HG03159 (cell line): Measurements from ENCODE around the gene GPR139.

ENCODE experiments used
- ATAC-seq: cut with Tn5 transposase; IDR thresholded peaks from one replicate; pipeline ENCODE4 v1.9.1; 2021; ENCODE audit warnings: mild to moderate bottlenecking, moderate library complexity; ENCODE audit not compliant: unreplicated experiment

GPR139 gene

DNA sequence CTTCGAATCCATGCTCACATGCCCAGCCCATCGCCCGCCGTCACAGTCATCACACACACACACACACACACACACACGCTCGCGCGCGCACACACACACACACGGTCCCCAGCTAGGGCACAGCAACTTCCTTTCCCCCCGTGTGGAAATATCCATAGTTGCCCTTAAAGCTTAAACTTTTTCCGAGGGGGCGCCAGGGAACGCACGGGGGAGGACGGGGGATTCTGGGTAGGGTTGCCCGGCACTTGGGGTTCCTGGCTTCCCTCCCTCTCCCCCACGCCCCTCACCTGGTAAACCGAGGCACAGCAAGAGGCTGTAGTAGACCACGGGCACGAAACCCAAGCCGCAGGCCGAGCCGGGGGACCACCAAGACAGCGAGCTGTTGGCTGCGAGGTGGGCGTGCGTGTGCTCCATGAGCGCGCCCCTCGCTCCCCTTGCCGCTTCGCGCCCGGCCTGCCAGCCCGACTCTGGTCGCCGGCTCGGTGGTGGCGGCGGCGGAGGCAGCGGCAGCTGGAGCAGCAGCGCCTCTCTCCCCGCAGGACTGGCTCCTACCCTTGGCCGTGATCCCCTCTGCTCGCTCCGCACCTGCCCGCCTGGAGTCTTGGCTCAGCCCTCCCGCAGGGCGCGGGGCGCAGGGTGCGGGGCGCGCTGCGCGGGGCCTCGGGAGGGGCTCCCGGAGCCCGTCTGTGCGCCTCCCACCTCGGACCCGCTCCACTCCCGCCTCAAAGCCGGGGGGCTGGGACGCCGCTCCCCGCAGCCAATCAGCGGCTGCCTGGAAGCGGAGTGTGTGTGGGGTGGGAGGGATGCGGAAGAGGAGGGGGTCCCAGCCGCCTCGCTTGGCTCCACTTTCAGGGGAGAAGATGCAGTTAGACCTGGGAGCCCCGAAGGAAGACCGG is at the start of gene GPR139:
Gene GPR139 (minus strand): TSS at position 688 of the 896 bp plus-strand sequence. CDS start 274 bp downstream, at position 414.
- ATAC-seq = no peak

DNA sequence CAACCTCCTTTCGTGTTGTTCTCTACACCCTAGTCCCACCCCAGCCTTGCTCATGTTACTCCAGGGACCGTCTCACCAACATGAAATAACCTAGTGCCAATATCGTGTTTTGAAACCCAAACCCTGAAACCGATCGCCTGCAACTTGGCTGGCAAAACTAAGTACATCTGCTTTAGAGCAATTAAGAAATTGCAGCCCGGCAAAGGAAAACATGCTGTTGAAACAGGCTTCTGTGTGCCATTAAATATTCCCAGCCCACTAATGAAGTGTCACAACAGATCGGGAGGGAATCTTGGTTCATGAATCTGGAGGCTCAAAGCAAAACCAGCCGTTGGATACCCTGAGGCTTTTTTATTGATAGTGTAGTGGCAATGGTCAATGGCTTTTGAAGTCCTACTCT is 48.3 kb upstream of the GPR139 start:
- no peak for ATAC-seq

DNA sequence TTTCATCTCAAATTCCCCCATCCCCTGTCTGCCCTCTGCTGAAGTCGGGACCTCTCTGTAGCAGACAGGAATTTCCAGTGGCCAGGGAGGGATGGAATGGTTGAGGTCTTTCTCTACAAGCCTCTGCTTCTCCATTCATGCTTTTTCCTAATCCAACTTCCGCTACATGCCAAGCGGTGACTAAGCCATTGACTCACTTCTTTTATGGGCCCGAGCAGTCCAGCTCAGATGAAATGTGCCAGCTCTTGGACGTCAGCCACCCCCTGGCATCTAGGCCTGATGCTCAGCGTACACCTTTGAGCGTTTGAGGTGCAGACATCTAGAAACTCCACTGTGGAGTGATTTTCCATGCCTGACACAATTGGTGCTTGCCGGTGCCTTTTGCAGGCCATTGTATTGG is 40.7 kb upstream of the GPR139 start:
- ATAC-seq = no peak

GRCh38 chr16:20111143-20111542 is 37.5 kb upstream of the GPR139 start:
- ATAC-seq = no peak

- no peak for ATAC-seq
Measured at GRCh38 chr16:20107083-20107482, 33.4 kb upstream of the GPR139 start.

DNA sequence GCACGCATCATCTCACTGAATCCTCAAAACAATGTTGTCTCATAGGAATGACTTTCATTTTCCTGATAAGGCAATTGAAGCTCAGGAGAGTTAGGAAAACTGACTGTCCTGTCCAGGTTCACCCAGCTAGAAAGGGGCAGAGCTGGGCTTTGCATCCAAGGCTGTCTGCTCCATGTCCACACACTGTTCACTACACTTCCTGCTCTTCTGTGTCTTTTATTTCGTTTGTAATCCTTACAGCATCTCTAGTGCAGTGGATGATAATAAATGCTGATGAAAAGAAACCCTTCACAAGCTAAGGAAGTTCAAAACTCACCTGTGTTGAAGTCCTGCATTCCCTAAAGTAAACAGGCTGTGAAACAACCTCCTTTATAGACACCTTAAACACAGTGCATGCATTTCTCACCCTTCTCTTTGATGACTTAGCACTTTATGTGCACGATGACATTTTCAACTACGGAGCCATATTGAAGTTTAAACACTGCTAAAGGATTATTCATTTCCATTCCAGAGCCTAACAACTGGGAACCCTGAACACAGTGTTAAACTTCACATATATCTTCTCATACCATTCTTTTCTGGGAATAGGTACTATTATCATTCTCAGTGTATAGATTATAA is 31.0 kb upstream of the GPR139 start:
- no peak for ATAC-seq

GRCh38 chr16:20102521-20102920 is 28.8 kb upstream of the GPR139 start:
- no peak for ATAC-seq

- no peak for ATAC-seq
Measured at GRCh38 chr16:20102021-20102420, 28.3 kb upstream of the GPR139 start.

GRCh38 chr16:20099375-20099774 is 25.7 kb upstream of the GPR139 start:
- no peak for ATAC-seq

GRCh38 chr16:20094157-20094556 is 20.5 kb upstream of the GPR139 start:
- ATAC-seq = no peak

- ATAC-seq = no peak
Measured at GRCh38 chr16:20089246-20089965, 15.7 kb upstream of the GPR139 start.

DNA sequence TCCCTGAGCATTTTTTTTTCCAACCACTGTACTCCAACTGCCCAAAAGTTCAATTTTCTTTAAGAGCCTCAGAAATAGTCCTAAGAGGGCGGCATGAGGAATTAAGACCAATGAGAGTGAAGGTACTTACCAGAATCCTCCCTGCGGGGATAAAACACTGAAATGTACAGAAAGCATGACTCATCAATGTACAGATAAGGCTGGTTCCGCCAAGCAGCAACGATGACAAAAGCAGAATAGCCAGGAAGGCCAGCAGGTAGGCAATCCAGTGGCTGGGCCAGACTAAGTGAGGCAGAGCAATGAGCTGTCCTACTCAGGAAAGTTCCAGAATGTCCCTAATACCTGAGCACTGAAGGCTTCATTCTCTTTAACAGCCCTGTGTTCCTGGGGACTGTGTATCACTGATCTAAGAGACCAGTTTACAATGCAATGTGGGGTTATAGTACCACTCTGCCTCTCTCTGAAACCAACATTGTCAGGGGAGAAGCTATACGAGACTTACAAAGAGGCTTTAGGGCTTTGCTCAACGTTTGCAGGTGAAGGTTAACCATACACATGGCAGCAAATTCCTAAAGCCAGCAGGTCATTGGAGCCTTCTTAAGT is 11.0 kb upstream of the GPR139 start:
- no peak for ATAC-seq

DNA sequence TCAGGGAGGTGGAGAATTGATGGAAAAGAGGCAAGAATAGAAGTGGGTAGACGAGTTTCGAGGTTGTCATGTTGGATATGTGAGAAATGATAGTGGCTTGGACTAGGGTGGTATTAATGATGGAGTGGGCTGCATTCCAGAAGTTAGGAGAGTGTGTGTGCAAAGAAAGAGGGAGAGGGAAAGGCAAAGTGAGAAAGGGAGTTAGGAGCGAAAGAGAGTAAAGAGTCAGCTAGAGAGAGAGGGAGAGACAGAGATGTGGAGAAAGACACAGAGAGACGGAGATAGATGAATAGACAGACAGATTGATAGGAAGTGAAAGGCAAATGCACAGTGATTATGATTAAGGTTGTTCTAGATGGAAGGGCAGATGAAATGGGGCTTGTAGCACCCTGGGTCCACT is 5.4 kb upstream of the GPR139 start:
- no peak for ATAC-seq

DNA sequence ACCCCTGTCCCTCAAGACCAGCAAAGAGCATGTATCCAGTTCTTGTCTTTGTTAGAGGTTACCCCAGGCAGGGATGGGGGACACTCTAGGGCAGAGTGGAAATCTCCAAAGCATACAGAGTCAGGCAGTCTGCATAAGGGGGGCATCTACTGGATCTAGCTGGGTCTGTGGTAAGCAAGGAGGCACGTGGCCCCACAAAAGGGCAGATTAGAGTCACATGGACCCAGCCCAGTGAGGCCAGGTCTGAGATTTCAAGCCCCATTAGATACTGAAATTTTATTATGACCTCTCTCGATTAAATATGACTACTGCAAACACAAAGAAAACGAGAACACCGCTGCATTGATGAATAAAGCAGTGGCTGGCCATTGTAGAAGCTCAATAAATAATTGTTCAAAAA is 1.6 kb upstream of the GPR139 start:
- no peak for ATAC-seq

GRCh38 chr16:20074099-20074991 is 655 bp upstream of the GPR139 start:
- no peak for ATAC-seq

- no peak for ATAC-seq
Measured at GRCh38 chr16:20072874-20073202, 852 bp downstream of the GPR139 start.

GRCh38 chr16:20072146-20072873 is 1.4 kb downstream of the GPR139 start:
- no peak for ATAC-seq

DNA sequence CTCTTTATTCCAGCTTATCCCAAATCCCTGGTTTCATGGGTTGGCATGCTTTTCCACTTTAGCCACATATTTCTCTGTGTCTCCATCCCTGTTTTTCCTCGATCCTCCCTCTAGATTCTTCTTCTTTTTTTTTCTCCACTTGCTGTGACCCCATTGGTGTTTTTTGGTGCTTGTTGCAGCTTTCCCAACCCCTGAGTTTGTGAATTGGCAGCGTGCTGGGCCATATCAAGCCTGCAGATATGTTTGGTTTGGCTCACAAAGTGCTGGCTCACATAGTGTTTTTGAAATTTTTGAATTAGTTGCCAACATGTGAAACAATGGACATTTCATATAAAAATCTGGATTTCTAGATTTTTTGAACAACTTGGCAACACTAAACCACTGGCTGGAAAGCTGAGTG is 8.8 kb downstream of the GPR139 start:
- ATAC-seq = no peak

GRCh38 chr16:20064520-20064919 is 9.2 kb downstream of the GPR139 start:
- no peak for ATAC-seq

GRCh38 chr16:20061132-20061531 is 12.6 kb downstream of the GPR139 start:
- no peak for ATAC-seq
